GM12891 (cell line): Measurements from ENCODE around the gene ADD1.

ENCODE experiments used
- POLR2A ChIP-seq: IDR thresholded peaks from 2 replicates; pipeline ENCODE4 v1.6.1; 2011; ENCODE audit warnings: low read depth, low read length, control low read depth
- POLR2AphosphoS5 ChIP-seq: IDR thresholded peaks from 2 replicates; pipeline ENCODE4 v1.6.1; 2011; ENCODE audit warnings: low read depth, low read length, control low read depth
- SPI1 ChIP-seq: IDR thresholded peaks from 2 replicates; pipeline ENCODE4 v1.6.1; 2011; ENCODE audit warnings: low read depth, low read length, control low read depth

- TF ChIP-seq POLR2A (0 out of 2 replicates have a peak, but pooled peaks have one; percentile 8), SPI1 (no peak), POLR2AphosphoS5 (no peak)
Measured at GRCh38 chr4:2961811-2962441, 118.3 kb downstream of the ADD1 start.
